IMR-90 (cell line): ENCODE results near the gene DDX24.

Source experiments
- BHLHE40 ChIP-seq: fragments of 150-350 bp; IDR thresholded peaks from 2 replicates; pipeline ENCODE4 v1.6.1; 2016; ENCODE audit warnings: mild to moderate bottlenecking, low read depth, low read length
- RAD21 ChIP-seq: IDR thresholded peaks from 2 replicates; pipeline ENCODE4 v1.6.1; 2012; ENCODE audit warnings: low read length, improper control_type of control experiment
- TF ChIP-seq, protein P1 (sequence below): conservative IDR thresholded peaks from 2 replicates; pipeline ENCODE4 v1.5.1; 2012; ENCODE audit warnings: mild to moderate bottlenecking, low read depth, low read length, improper control_type of control experiment

DNA sequence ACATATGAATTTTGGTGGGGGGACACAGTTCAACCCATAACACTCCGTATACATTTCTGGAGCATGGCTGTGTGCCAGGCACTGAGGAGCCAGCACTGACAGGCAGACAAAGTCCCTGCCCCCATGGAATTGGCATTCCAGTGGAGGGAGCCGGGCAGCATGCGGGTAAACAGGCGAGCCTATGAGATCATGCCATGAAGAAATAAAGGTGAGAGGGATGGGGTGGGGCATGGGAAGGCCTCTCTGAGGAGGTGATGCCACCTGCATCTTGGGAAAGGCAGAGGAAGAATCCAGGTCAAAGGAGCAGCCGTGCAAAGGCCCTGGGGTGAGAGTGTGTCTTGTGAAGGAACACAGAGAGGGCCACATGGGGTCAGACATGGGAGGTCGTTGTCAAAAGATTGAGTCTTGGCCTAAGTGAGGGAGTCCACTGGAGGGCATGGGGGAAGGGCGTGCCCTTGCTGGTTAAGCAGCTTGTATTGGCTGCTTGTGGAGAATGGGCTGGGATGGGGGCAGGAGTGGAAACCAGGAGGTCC is 51.3 kb downstream of the DDX24 start:
- TF ChIP-seq, protein P1, sequence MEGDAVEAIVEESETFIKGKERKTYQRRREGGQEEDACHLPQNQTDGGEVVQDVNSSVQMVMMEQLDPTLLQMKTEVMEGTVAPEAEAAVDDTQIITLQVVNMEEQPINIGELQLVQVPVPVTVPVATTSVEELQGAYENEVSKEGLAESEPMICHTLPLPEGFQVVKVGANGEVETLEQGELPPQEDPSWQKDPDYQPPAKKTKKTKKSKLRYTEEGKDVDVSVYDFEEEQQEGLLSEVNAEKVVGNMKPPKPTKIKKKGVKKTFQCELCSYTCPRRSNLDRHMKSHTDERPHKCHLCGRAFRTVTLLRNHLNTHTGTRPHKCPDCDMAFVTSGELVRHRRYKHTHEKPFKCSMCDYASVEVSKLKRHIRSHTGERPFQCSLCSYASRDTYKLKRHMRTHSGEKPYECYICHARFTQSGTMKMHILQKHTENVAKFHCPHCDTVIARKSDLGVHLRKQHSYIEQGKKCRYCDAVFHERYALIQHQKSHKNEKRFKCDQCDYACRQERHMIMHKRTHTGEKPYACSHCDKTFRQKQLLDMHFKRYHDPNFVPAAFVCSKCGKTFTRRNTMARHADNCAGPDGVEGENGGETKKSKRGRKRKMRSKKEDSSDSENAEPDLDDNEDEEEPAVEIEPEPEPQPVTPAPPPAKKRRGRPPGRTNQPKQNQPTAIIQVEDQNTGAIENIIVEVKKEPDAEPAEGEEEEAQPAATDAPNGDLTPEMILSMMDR = no peak
- TF ChIP-seq BHLHE40 (no peak), RAD21 (no peak)
